Stromal cell of bone marrow (primary cell): ENCODE data around the gene LY6G6D.
A peak's percentile ranks its signal among the peaks of the same experiment; 100 is the strongest.

Experiments used
- DNase-seq: peaks from one replicate; pipeline ENCODE4 v3.0.0-alpha.2; 2012; ENCODE audit warnings: low read depth

LY6G6D gene

GRCh38 chr6:31736768-31737314 lies 21.7 kb downstream of the LY6G6D start:
- DNase-seq = no peak

- no peak for DNase-seq
Measured at GRCh38 chr6:31737315-31737990, 22.3 kb downstream of the LY6G6D start.

GRCh38 chr6:31737991-31738979 lies 23.1 kb downstream of the LY6G6D start:
- peak; percentile 82 for DNase-seq

- peak; percentile 99 for DNase-seq
Measured at GRCh38 chr6:31739639-31740396, 24.7 kb downstream of the LY6G6D start, which contains the start of gene MSH5. Gene MSH5, plus strand, starts transcription at chr6:31740005. Its CDS starts 462 bp downstream, at chr6:31740467.

- DNase-seq = no peak
Measured at GRCh38 chr6:31740397-31741223, 25.5 kb downstream of the LY6G6D start.

GRCh38 chr6:31741815-31742214 lies 26.7 kb downstream of the LY6G6D start:
- no peak for DNase-seq

- no peak for DNase-seq
Measured at GRCh38 chr6:31742894-31743293, 27.7 kb downstream of the LY6G6D start.

GRCh38 chr6:31744422-31744821 lies 29.3 kb downstream of the LY6G6D start:
- DNase-seq = no peak

- no peak for DNase-seq
Measured at GRCh38 chr6:31749301-31750036, 34.3 kb downstream of the LY6G6D start.

- DNase-seq = no peak
Measured at GRCh38 chr6:31750411-31751022, 35.4 kb downstream of the LY6G6D start.

- peak; percentile 80 for DNase-seq
Measured at GRCh38 chr6:31752739-31753319, 37.7 kb downstream of the LY6G6D start.

GRCh38 chr6:31758281-31758680 lies 43.1 kb downstream of the LY6G6D start:
- DNase-seq = no peak

- DNase-seq = no peak
Measured at GRCh38 chr6:31760790-31761189, 45.6 kb downstream of the LY6G6D start.

- no peak for DNase-seq
Measured at GRCh38 chr6:31761343-31761742, 46.2 kb downstream of the LY6G6D start.

GRCh38 chr6:31762356-31762755 lies 47.2 kb downstream of the LY6G6D start, which contains the start of gene SAPCD1:
Gene SAPCD1, plus strand, starts transcription at chr6:31762656. Its CDS starts 399 bp downstream, at chr6:31763055.
- DNase-seq = no peak

GRCh38 chr6:31762878-31763618 lies 47.9 kb downstream of the LY6G6D start:
- no peak for DNase-seq

GRCh38 chr6:31763619-31763940 lies 48.4 kb downstream of the LY6G6D start:
- peak; percentile 57 for DNase-seq

- no peak for DNase-seq
Measured at GRCh38 chr6:31764198-31764597, 49.0 kb downstream of the LY6G6D start.

- no peak for DNase-seq
Measured at GRCh38 chr6:31765559-31765909, 50.4 kb downstream of the LY6G6D start.
